H1 (cell line): ENCODE measurements around the gene POLN. TPM values are rescaled to one million over a fixed set of nuclear protein-coding genes. Genes with fewer than 3 reads are reported as not detected.

Experiments used
- CTCF ChIA-PET: fragments of 300-600 bp; sonication (Branson Sonifier 250); formaldehyde crosslinking; loops from one replicate; lab custom pipeline; 2021; ENCODE audit not compliant: partially characterized antibody; lab: Charles Lee
- POLR2A ChIA-PET: fragments of 300-600 bp; sonication (Branson Sonifier 250); formaldehyde crosslinking; loops from one replicate; lab custom pipeline; 2021; ENCODE audit warnings: inconsistent platforms; ENCODE audit not compliant: partially characterized antibody; lab: Charles Lee
- DNase-seq, 2 experiments: peaks; one replicate each; pipeline versions ENCODE4 v3.0.0 to v3.0.0-alpha.2; 2010 to 2022; ENCODE audit warnings: low spot score in 2 of 2, low read depth in 1 of 2, mixed read lengths in 1 of 2
- FAIRE-seq: peaks from 2 replicates; lab custom pipeline; 2011; peaks lifted over from hg19 to GRCh38; lab: Jason Lieb, UNC
- H2AFZ ChIP-seq: 2 replicates; pipeline ENCODE4 v1.8.1; 2012; ENCODE audit warnings: low read length, inconsistent platforms
- H2AK5ac ChIP-seq: 2 replicates; pipeline ENCODE4 v1.6.1; 2013; ENCODE audit warnings: low read depth, low read length
- H2BK120ac ChIP-seq: replicated peaks from 2 replicates; pipeline ENCODE3; 2013; ENCODE audit warnings: low read depth, low read length, inconsistent platforms
- H2BK12ac ChIP-seq: 2 replicates; pipeline ENCODE4 v1.6.1; 2013; ENCODE audit warnings: low read depth, low read length
- H2BK15ac ChIP-seq: 2 replicates; pipeline ENCODE4 v1.6.1; 2013; ENCODE audit warnings: low read length
- H2BK20ac ChIP-seq: 2 replicates; pipeline ENCODE4 v1.6.1; 2013; ENCODE audit warnings: low read length
- H2BK5ac ChIP-seq: 2 replicates; pipeline ENCODE4 v1.6.1; 2013; ENCODE audit warnings: low read depth, low read length
- H3K14ac ChIP-seq: 2 replicates; pipeline ENCODE4 v1.6.1; 2013; ENCODE audit warnings: inconsistent platforms; ENCODE audit not compliant: insufficient read length
- H3K18ac ChIP-seq: 2 replicates; pipeline ENCODE4 v1.6.1; 2013; ENCODE audit warnings: low read length; ENCODE audit errors: extremely low read depth
- H3K23ac ChIP-seq: 2 replicates; pipeline ENCODE4 v1.6.1; 2013; ENCODE audit warnings: inconsistent platforms; ENCODE audit not compliant: insufficient read length
- H3K23me2 ChIP-seq: 2 replicates; pipeline ENCODE4 v1.6.1; 2013; ENCODE audit warnings: low read depth, low read length
- H3K27ac ChIP-seq: 2 replicates; pipeline ENCODE4 v1.6.1; 2011; ENCODE audit warnings: low read depth, low read length, inconsistent platforms
- H3K27me3 ChIP-seq, 4 experiments: replicated peaks in 1 of 4; 1 replicate in 1 of 4; 2 replicates in 3 of 4; pipeline versions ENCODE4 v1.6.1 to v1.8.1; 2011 to 2013; ENCODE audit warnings: low read length in 3 of 4, mild to moderate bottlenecking in 3 of 4, inconsistent platforms in 2 of 4, mixed read lengths in 2 of 4, moderate library complexity in 1 of 4; ENCODE audit not compliant: control insufficient read depth in 3 of 4, insufficient read depth in 3 of 4; ENCODE audit errors: extremely low read depth in 1 of 4
- H3K36me3 ChIP-seq, 4 experiments: 2 replicates each; pipeline versions ENCODE4 v1.6.1 to v1.8.1; 2011 to 2013; ENCODE audit warnings: mild to moderate bottlenecking in 4 of 4, low read length in 3 of 4, moderate library complexity in 2 of 4, control low read depth in 1 of 4, inconsistent platforms in 1 of 4; ENCODE audit not compliant: insufficient read depth in 4 of 4, control insufficient read depth in 2 of 4
- H3K4ac ChIP-seq: replicated peaks from 2 replicates; pipeline ENCODE3; 2013; ENCODE audit warnings: low read length, low read depth, mixed read lengths, inconsistent platforms; ENCODE audit not compliant: insufficient read length
- H3K4me1 ChIP-seq, 4 experiments: replicated peaks in 1 of 4; 1 replicate in 1 of 4; 2 replicates in 3 of 4; pipeline versions ENCODE4 v1.6.1 to v1.8.1; 2011 to 2013; ENCODE audit warnings: low read length in 3 of 4, inconsistent platforms in 2 of 4, mixed read lengths in 1 of 4; ENCODE audit not compliant: insufficient read depth in 4 of 4, control insufficient read depth in 3 of 4
- H3K4me2 ChIP-seq, 2 experiments: 2 replicates each; pipeline versions ENCODE4 v1.6.1 to v1.8.1; 2011 to 2013; ENCODE audit warnings: low read depth in 2 of 2, low read length in 2 of 2, control low read depth in 1 of 2, inconsistent platforms in 1 of 2, mild to moderate bottlenecking in 1 of 2; ENCODE audit not compliant: insufficient read depth in 1 of 2
- H3K4me3 ChIP-seq, 4 experiments: fragments of 200-600, 300-600 bp in 1 of 4; sonication (generic), shearing (Covaris generic), sonication (Bioruptor Twin) in 1 of 4; 2 replicates each; pipeline versions ENCODE4 v1.5.1 to v1.8.1; 2011 to 2016; ENCODE audit warnings: low read length in 4 of 4, low read depth in 3 of 4, control low read depth in 2 of 4, inconsistent platforms in 2 of 4, mild to moderate bottlenecking in 2 of 4, mixed read lengths in 1 of 4, moderate library complexity in 1 of 4; ENCODE audit not compliant: insufficient read depth in 2 of 4; ENCODE audit errors: extremely low read depth in 1 of 4
- H3K56ac ChIP-seq: replicated peaks from 2 replicates; pipeline ENCODE3; 2013; ENCODE audit warnings: low read depth, mild to moderate bottlenecking, mixed read lengths, low read length, inconsistent platforms; ENCODE audit not compliant: insufficient read length
- H3K79me1 ChIP-seq: 2 replicates; pipeline ENCODE4 v1.6.1; 2013; ENCODE audit warnings: low read depth, low read length, control low read depth
- H3K79me2 ChIP-seq, 2 experiments: 2 replicates each; pipeline versions ENCODE4 v1.6.1 to v1.8.1; 2012 to 2013; ENCODE audit warnings: low read length in 2 of 2, mild to moderate bottlenecking in 2 of 2, inconsistent platforms in 1 of 2; ENCODE audit not compliant: insufficient read depth in 2 of 2, control insufficient read depth in 1 of 2
- H3K9ac ChIP-seq, 4 experiments: replicated peaks in 1 of 4; 1 replicate in 1 of 4; 2 replicates in 3 of 4; pipeline versions ENCODE4 v1.6.1 to v1.8.1; 2011 to 2013; ENCODE audit warnings: low read depth in 3 of 4, low read length in 3 of 4, control low read depth in 2 of 4, mild to moderate bottlenecking in 2 of 4, moderate library complexity in 2 of 4, inconsistent platforms in 1 of 4; ENCODE audit errors: extremely low read depth in 1 of 4
- H3K9me3 ChIP-seq, 2 experiments: 2 replicates each; pipeline versions ENCODE4 v1.6.1 to v1.8.1; 2012 to 2013; ENCODE audit warnings: mild to moderate bottlenecking in 2 of 2, moderate library complexity in 2 of 2, control low read depth in 1 of 2, inconsistent platforms in 1 of 2, low read depth in 1 of 2, low read length in 1 of 2, mixed read lengths in 1 of 2; ENCODE audit not compliant: insufficient read depth in 2 of 2
- H4K20me1 ChIP-seq, 2 experiments: replicated peaks in 1 of 2; 2 replicates each; pipeline versions ENCODE3 to v1.8.1; 2011 to 2013; ENCODE audit warnings: inconsistent platforms in 2 of 2, low read length in 2 of 2, mild to moderate bottlenecking in 1 of 2; ENCODE audit not compliant: insufficient read depth in 2 of 2, control insufficient read depth in 1 of 2
- H4K5ac ChIP-seq: 2 replicates; pipeline ENCODE4 v1.6.1; 2013; ENCODE audit warnings: low read length, low read depth, mixed read lengths, inconsistent platforms; ENCODE audit not compliant: insufficient read length
- H4K8ac ChIP-seq: 2 replicates; pipeline ENCODE4 v1.8.0; 2013; ENCODE audit warnings: mild to moderate bottlenecking, moderate library complexity, low read length, inconsistent platforms; ENCODE audit not compliant: insufficient read depth; ENCODE audit errors: extremely low read depth
- H4K91ac ChIP-seq: replicated peaks from 2 replicates; pipeline ENCODE3; 2013; ENCODE audit warnings: low read length, mixed read lengths, inconsistent platforms; ENCODE audit not compliant: insufficient read length
- CHD1 ChIP-seq: IDR thresholded peaks from 2 replicates; pipeline ENCODE4 v1.6.1; 2012; ENCODE audit warnings: low read depth, low read length, improper control_type of control experiment
- CTBP2 ChIP-seq: IDR thresholded peaks from 2 replicates; pipeline ENCODE4 v1.7.0; 2011; ENCODE audit warnings: borderline replicate concordance, mild to moderate bottlenecking, moderate library complexity, mixed read lengths, low read length; ENCODE audit not compliant: insufficient read depth, insufficient read length
- GTF2F1 ChIP-seq: IDR thresholded peaks from 2 replicates; pipeline ENCODE4 v1.6.1; 2012; ENCODE audit warnings: low read depth, low read length, improper control_type of control experiment, borderline replicate concordance
- NANOG ChIP-seq: IDR thresholded peaks from 2 replicates; pipeline ENCODE4 v1.6.1; 2011; ENCODE audit warnings: low read length, low read depth, mild to moderate bottlenecking, inconsistent platforms; ENCODE audit not compliant: insufficient read depth, poor library complexity, severe bottlenecking
- RXRA ChIP-seq: IDR thresholded peaks from 2 replicates; pipeline ENCODE4 v1.6.1; 2011; ENCODE audit warnings: low read depth, mild to moderate bottlenecking, low read length, moderate library complexity; ENCODE audit not compliant: insufficient read depth
- USF2 ChIP-seq: IDR thresholded peaks from 2 replicates; pipeline ENCODE4 v1.6.1; 2011; ENCODE audit warnings: low read length, improper control_type of control experiment
- WGBS, 2 experiments: shearing (Covaris generic) in 1 of 2; methylation state at CpG; one replicate each; pipeline versions ENCODE4 v1.1.6 to v1.1.7; 2013 to 2015; ENCODE audit warnings: low lambda C conversion rate in 2 of 2, mixed read lengths in 2 of 2, inconsistent platforms in 1 of 2, low coverage in 1 of 2, missing lambda C conversion rate in 1 of 2; ENCODE audit not compliant: insufficient replicate concordance in 2 of 2, insufficient coverage in 1 of 2, insufficient read length in 1 of 2; ENCODE audit errors: extremely low coverage in 1 of 2, missing lambda C conversion rate in 1 of 2; 5-methylcytosine and 5-hydroxymethylcytosine counted together
- polyA plus RNA-seq, 7 experiments: library from polyadenylated mRNA; depleted of rRNA in 3 of 7; stranded (reverse) in 5 of 7; unstranded in 2 of 7; fragments of >200 nt in 5 of 7; fragments of 200-250 nt in 2 of 7; gene quantifications; 1 replicate in 5 of 7; 2 replicates in 1 of 7; 4 replicates in 1 of 7; pipeline versions ENCODE4 v1.2.1 to v1.2.3, GENCODE V29; 2011 to 2013; ENCODE audit warnings: missing spikeins in 2 of 7, mixed read lengths in 2 of 7
- total RNA-seq: library from RNA; stranded (reverse); fragmentation: NEBNext Ultra II Directional; extraction: Animal tissue kit (Norgen Biotek cat#: 25700); gene quantifications from 2 replicates; pipeline ENCODE4 v1.2.1, GENCODE V29; 2021

Gene POLN
- total and polyA plus RNA-seq, 2 of the 8 experiments (the other 6 are each of a cell fraction or from before 2014, with no cell fraction given), result 0.98 to 1.5 TPM

GRCh38 chr4:2125023-2125422 is 116.9 kb downstream of the POLN start:
- H3K18ac ChIP-seq, result no peak overlapping the region
- no peak overlapping the region for H3K4ac ChIP-seq
- H3K4me3 ChIP-seq, result no peak overlapping the region
- no peak overlapping the region for H4K8ac ChIP-seq
- no peaks in the 10 kb centered on the region for H3K79me1 ChIP-seq
- H4K5ac ChIP-seq, result no peak overlapping the region
- H2BK15ac ChIP-seq, result no peak overlapping the region
- POLR2A ChIA-PET, result no interaction called here
- H3K23me2 ChIP-seq, result no peaks in the 10 kb centered on the region
- DNase-seq, result no peak
- H3K56ac ChIP-seq, result no peak overlapping the region
- no peak overlapping the region for H2AK5ac ChIP-seq
- no peak overlapping the region for H3K27ac ChIP-seq
- no peak overlapping the region for H2BK20ac ChIP-seq
- no peak overlapping the region for H2BK5ac ChIP-seq
- no peak overlapping the region for H4K91ac ChIP-seq
- FAIRE-seq, result no peak
- H3K36me3 ChIP-seq, result no peaks in the 10 kb centered on the region
- H3K9me3 ChIP-seq, result no peaks in the 10 kb centered on the region
- TF ChIP-seq RXRA (no peak), GTF2F1 (no peak), NANOG (no peak), USF2 (no peak), CTBP2 (no peak), CHD1 (no peak)
- TF ChIP-seq, all 59 proteins: peak for 0
- no peak overlapping the region for H3K4me2 ChIP-seq
- no peak overlapping the region for H2AFZ ChIP-seq
- H4K20me1 ChIP-seq, result no peaks in the 10 kb centered on the region
- no peak overlapping the region for H3K23ac ChIP-seq
- CTCF ChIA-PET, result interaction anchor here (0.6 to 1.0 kb wide), 4 partner anchors 8 to 162 kb away, joined by 3 to 4 read pairs (median 4); no protein-coding TSS in a partner anchor
- no peak overlapping the region for H2BK120ac ChIP-seq
- 82% methylated on average over 4 of the region's 4 CpGs; no CpG with 5 or more reads in 1 of the 2 experiments for WGBS, 2 experiments
- H2BK12ac ChIP-seq, result no peak overlapping the region
- H3K4me1 ChIP-seq, result no peaks in the 10 kb centered on the region; a peak in 1 of 7 replicates
- H3K14ac ChIP-seq, result no peak overlapping the region
- no peak overlapping the region for H3K9ac ChIP-seq
- H3K79me2 ChIP-seq, result no peaks in the 10 kb centered on the region
- no peaks in the 10 kb centered on the region for H3K27me3 ChIP-seq
